ENCODE results near the gene KCTD15.

The KCTD15 gene

DNA sequence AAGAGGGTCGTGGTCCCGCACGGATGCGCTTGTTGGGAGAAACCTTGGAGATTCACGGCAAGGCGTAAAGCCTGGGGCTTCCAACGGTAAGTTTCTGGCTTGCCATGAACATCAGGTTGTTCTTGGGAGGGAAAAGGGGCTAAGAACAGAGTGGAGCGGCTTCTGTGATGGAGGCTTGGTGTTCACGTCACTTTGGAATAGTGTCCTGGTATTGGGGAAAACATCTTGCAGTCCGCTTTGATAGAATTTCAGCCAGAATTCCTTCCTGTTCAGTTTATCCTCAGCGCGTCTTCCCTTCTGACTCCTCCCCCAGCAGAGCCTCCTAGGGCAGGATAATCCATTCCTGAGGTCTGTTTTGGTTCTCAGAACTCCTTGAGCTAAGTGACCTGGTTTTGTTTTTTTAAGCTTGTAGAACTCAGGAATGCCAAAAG lies 2.0 kb downstream of the KCTD15 start:
- no peak for DNase-seq

DNA sequence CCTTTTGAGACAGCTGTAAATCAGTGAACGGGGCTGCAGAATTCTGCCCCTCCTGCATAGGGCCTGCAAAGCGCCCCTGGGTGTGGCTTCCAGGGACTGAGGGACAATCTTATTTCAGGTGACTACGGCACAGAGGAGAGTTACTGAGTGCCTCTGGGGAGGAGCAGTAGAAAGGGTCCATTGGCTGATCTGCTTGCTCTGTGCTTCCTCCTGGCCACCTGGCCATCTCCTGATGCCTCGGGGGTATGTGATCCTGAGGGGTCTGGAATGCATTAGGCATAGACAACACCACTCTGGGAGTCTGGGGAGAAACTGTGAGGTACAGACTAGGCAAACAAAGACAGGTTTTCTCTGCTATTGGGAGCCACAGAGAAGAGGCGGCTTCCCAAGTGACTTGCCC lies 2.8 kb downstream of the KCTD15 start:
- DNase-seq = no peak

GRCh38 chr19:33800012-33800680 lies 3.5 kb downstream of the KCTD15 start:
- no peak for DNase-seq

DNA sequence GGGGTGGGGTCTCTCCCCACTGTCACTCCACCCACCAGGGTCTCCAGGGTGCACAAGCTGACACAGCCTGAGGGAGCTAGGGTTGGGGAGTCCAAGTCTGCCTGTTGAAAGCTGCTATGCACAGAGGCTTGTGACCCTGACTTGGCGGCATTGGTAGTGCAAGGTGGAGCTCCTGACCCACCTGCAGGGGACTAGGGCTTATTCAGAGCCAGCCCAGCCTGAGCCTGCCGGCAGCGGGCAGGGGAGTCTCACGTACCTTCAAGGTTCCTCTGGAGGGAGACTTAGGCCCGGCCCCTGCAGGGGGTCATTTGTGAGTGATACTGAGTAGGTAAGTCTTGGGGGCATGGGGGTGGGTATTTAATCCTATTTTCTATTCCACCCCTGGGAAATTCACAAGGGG lies 4.7 kb downstream of the KCTD15 start:
- DNase-seq = no peak

GRCh38 chr19:33802001-33802400 lies 5.3 kb downstream of the KCTD15 start:
- DNase-seq = no peak

DNA sequence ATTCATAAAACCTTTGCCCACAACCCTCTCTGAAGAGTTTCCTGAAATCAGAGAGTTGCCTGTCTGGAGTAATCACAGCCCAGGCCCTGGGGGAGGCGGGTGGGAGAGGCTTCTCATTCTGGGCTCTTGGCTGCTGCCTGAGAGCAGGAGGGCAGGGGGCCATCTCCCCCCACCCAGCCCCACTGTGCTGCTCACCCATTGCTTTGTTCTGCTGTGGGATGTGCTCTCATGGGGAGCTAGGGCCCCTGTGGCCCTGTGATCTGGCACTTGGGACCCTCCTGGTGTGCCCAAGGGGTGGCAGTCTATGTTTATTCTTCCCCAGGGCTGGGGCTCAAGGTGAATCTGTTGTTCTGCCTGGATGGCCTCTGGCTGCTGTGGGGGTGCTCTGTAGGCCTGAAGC lies 6.1 kb downstream of the KCTD15 start:
- DNase-seq = no peak

GRCh38 chr19:33803383-33803782 lies 6.7 kb downstream of the KCTD15 start:
- DNase-seq = no peak

GRCh38 chr19:33804021-33804799 lies 7.5 kb downstream of the KCTD15 start:
- DNase-seq = no peak

GRCh38 chr19:33805313-33805712 lies 8.6 kb downstream of the KCTD15 start:
- DNase-seq = no peak

DNA sequence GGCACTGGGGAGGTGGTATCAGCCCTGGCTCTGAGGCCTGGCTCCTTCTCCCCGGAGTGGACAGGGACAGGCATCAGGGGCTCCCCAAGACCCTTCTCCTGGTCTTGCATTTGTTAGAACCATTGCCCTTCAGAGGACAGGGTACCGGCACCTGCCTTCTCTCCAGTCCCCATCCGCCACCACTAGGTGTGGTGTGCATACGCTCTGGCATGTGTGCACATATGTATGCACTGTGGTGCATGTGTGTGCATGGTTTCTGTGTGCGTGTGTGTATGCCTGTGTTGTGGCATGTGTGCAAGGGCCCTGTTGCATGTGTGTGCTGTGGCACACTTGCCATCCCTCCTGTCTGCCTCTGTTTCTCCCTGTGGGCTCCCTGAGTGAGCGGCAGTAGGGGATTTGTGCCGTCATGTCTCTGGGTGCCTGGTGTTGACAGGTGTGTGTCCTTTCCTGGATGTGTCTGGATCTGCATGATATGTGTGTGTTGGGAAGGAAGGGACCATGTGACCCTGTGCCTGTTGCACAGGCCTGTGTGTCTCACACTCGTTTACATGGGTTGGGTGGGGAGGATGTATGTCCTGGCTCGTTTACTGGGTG lies 9.3 kb downstream of the KCTD15 start:
- no peak for DNase-seq

DNA sequence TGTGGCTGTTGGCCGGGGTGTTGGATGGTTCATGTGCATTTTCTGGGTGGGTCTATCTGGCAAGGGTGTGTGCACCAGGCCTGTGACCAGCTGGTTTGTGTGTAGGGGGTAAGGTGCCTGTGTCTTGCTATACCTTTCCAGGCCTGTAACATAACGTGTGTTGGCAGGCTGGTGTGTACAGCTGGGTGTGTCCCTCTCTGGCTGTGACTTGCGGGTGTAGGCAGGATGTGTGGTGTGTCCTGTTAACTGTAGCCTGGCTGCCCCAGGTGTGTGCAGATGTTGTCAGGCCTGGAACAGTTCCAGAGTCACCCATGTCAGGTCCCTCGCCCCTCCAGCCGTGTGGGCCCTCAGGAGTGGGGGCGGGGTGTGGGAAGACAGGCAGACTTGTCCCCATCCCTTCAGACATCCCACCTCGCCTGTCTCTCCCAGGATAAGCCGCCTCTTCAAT lies 9.8 kb downstream of the KCTD15 start:
- DNase-seq = no peak

- DNase-seq = no peak
Measured at GRCh38 chr19:33808399-33808798, 11.7 kb downstream of the KCTD15 start.

DNA sequence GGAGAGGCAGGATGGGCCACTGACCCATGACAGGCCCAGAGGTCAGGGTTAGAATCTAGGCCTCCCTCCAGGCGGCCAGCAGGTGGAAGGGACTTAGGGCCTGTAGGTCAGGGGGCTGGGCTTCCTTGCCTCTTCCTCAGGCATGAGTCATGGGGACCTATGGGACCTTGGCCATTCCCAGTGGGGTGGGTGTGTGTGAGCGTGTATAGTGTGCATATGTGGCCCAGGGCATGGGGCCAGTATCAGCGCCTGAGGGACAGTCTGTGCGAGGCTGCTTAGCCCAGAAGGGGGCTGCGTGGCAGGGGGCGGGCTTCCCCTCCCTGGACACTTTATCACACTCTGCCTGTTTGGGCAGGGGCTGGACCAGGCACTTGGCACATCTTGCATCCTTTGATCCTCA lies 13.3 kb downstream of the KCTD15 start:
- DNase-seq = no peak

DNA sequence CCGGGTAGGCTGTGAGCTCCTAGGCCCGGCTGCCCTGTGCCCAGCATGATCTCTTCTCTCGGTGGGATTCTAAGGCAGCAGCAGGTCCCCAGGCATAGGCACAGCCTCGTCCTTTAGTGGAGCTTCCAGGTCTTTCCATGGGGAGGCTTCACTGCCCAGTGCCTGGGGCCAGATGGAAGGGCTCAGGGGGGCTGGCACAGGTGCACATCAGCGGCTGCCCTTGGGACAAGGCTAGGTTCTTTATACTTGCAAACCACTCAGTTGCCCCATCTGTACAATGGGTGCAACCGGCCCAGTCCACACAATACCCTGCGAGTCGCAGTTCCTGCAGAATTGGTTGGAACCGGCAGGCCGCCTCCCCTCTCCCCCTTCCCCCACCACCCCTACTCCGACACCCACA lies 14.2 kb downstream of the KCTD15 start:
- DNase-seq = no peak

DNA sequence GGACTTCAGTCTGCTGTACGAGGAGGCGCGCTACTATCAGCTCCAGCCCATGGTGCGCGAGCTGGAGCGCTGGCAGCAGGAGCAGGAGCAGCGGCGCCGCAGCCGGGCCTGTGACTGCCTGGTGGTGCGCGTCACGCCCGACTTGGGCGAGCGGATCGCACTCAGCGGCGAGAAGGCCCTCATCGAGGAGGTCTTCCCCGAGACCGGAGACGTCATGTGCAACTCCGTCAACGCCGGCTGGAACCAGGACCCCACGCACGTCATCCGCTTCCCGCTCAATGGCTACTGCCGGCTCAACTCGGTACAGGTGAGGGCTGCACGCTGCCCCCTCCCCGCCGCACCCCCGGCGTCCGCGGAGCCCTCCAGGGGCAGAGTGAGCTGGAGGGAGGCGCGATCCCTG lies 14.6 kb downstream of the KCTD15 start:
- DNase-seq = no peak

- DNase-seq = no peak
Measured at GRCh38 chr19:33811736-33812387, 15.2 kb downstream of the KCTD15 start.

GRCh38 chr19:33812388-33813330 lies 16.0 kb downstream of the KCTD15 start:
- DNase-seq = no peak

DNA sequence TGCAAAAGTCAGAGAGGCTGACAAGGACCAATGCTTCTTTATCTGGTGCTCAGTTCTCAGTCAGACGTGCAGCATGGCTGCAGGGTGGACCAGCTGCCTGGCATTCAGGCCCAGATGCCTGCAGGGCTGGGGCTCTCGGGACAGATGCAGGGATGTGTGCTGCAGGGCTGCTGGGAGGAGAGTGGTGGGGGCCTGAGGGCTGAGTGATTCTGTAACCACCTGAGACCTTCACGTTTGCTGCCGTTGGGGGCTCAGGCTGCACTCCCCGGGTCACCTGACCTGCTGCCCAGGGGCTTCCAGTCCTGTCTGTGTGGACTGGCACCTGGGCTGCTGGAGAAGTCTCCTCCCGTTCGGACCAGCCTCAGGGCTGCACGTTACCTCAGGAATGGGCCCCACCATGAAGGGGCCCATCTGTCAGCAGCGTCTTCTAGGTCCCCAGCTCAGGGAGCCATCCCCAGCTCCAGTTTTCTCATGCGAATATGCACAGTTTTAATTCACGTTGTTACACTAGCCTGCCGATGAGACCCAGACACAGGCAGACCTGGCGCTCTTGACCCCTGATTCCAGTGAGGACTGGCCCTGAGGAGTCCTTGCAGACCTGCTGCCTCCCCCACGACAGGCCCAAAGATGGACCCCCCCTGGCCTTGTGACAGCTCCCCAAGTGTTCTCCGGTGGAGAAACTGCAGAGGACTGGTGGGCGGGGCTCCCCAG lies 16.9 kb downstream of the KCTD15 start:
- DNase-seq = no peak

GRCh38 chr19:33814181-33815165 lies 17.8 kb downstream of the KCTD15 start:
- DNase-seq = no peak

All from activated CD4-positive, CD25-positive, alpha-beta regulatory T cell (primary cell).